HCT116 (cell line): ENCODE measurements around the gene SARM1. TPM values are rescaled to one million over a fixed set of nuclear protein-coding genes. Genes with fewer than 3 reads are reported as not detected.

Experiments used
- ATAC-seq: fragments of 200-7000 bp; cut with Tn5 transposase; 2 replicates; pipeline ENCODE4 v1.9.1; 2020; ENCODE audit warnings: mild to moderate bottlenecking, moderate library complexity
- BruUV-seq: library from RNA; stranded (reverse); fragments of 400-500 nt; replicated peaks from 2 replicates; lab custom pipeline; 2021; lab: Mats Ljungman, UMichigan
- CTCF ChIA-PET: fragments of 300-600 bp; sonication (Branson Sonifier 250); formaldehyde crosslinking; loops from one replicate; lab custom pipeline; 2021; ENCODE audit warnings: antibody characterized with exemption; lab: Charles Lee
- POLR2A ChIA-PET: fragments of 300-600, 350-600 bp; sonication (Branson Sonifier 250); formaldehyde crosslinking; loops from one replicate; lab custom pipeline; 2021; ENCODE audit warnings: antibody characterized with exemption; lab: Charles Lee
- RAD21 ChIA-PET, 2 experiments: fragments of 300-600 bp; sonication (Branson Sonifier 250); formaldehyde crosslinking; loops; one replicate each; lab custom pipeline; 2023; ENCODE audit warnings: low total read pairs in 2 of 2; ENCODE audit not compliant: uncharacterized antibody in 2 of 2, unreplicated experiment in 2 of 2, low non-redundant PET in 1 of 2; lab: Charles Lee
- DNase-seq: peaks from one replicate; pipeline ENCODE4 v3.0.0-alpha.2; 2010; ENCODE audit warnings: low read depth, low spot score
- H2AFZ ChIP-seq: fragments of 200-600 bp; shearing (Covaris generic), sonication (generic); 2 replicates; pipeline ENCODE4 v1.6.1; 2017; ENCODE audit warnings: low read depth, mixed run types, mixed read lengths, antibody characterized with exemption, low read length; ENCODE audit not compliant: poor library complexity, severe bottlenecking
- H3K27ac ChIP-seq: 2 replicates; pipeline ENCODE4 v1.5.1; 2012; ENCODE audit warnings: low read depth, low read length
- H3K27me3 ChIP-seq: fragments of 200-600 bp; sonication (generic); 2 replicates; pipeline ENCODE4 v1.6.1; 2016; ENCODE audit warnings: mixed run types, low read length, mixed read lengths; ENCODE audit not compliant: insufficient read depth
- H3K36me3 ChIP-seq, 2 experiments: fragments of 200-500 bp in 1 of 2; fragments of 200-600 bp in 1 of 2; sonication (Bioruptor generic) in 1 of 2; sonication (generic) in 1 of 2; 2 replicates each; pipeline versions ENCODE4 v1.5.1 to v1.6.1; 2014 to 2016; ENCODE audit warnings: low read length in 2 of 2, inconsistent platforms in 1 of 2, mixed read lengths in 1 of 2, mixed run types in 1 of 2; ENCODE audit not compliant: insufficient read depth in 2 of 2, control insufficient read depth in 1 of 2
- H3K4me1 ChIP-seq, 2 experiments: fragments of 200-600 bp in 1 of 2; sonication (generic) in 1 of 2; 2 replicates each; pipeline versions ENCODE4 v1.5.1 to v1.6.1; 2012 to 2017; ENCODE audit warnings: low read length in 2 of 2, inconsistent platforms in 1 of 2, mild to moderate bottlenecking in 1 of 2, mixed read lengths in 1 of 2, mixed run types in 1 of 2, moderate library complexity in 1 of 2; ENCODE audit not compliant: insufficient read depth in 2 of 2, control insufficient read depth in 1 of 2
- H3K4me2 ChIP-seq: fragments of 200-600 bp; sonication (generic); 2 replicates; pipeline ENCODE4 v1.6.1; 2017; ENCODE audit warnings: mixed run types, low read length, mixed read lengths
- H3K4me3 ChIP-seq, 2 experiments: fragments of 200-600 bp in 1 of 2; sonication (generic) in 1 of 2; replicated peaks in 1 of 2; 2 replicates each; pipeline ENCODE4 v1.5.1; 2011 to 2016; ENCODE audit warnings: low read length in 2 of 2, control low read depth in 1 of 2, low read depth in 1 of 2, mild to moderate bottlenecking in 1 of 2, mixed read lengths in 1 of 2, mixed run types in 1 of 2
- H3K79me2 ChIP-seq: fragments of 200-600 bp; sonication (generic); 2 replicates; pipeline ENCODE4 v1.6.1; 2017; ENCODE audit warnings: mild to moderate bottlenecking, mixed run types, low read length, moderate library complexity, mixed read lengths; ENCODE audit not compliant: insufficient read depth
- H3K9ac ChIP-seq: fragments of 200-600 bp; sonication (generic); 2 replicates; pipeline ENCODE4 v1.6.1; 2016; ENCODE audit warnings: low read length, mixed read lengths
- H3K9me2 ChIP-seq: fragments of 200-600 bp; sonication (generic), shearing (Covaris generic); 2 replicates; pipeline ENCODE4 v1.6.1; 2017; ENCODE audit warnings: mixed run types, mild to moderate bottlenecking, moderate library complexity; ENCODE audit not compliant: insufficient read depth
- H3K9me3 ChIP-seq, 2 experiments: fragments of 200-500 bp in 1 of 2; fragments of 200-600 bp in 1 of 2; sonication (Bioruptor generic) in 1 of 2; sonication (generic) in 1 of 2; 2 replicates each; pipeline ENCODE4 v1.6.1; 2014 to 2017; ENCODE audit warnings: low read length in 2 of 2, mixed read lengths in 2 of 2, inconsistent platforms in 1 of 2, low read depth in 1 of 2, mild to moderate bottlenecking in 1 of 2, mixed run types in 1 of 2, moderate library complexity in 1 of 2; ENCODE audit not compliant: control insufficient read depth in 1 of 2, insufficient read depth in 1 of 2
- H4K20me1 ChIP-seq: fragments of 200-600 bp; sonication (generic), shearing (Covaris generic); 2 replicates; pipeline ENCODE4 v1.6.1; 2017; ENCODE audit warnings: mixed run types, mild to moderate bottlenecking, moderate library complexity; ENCODE audit not compliant: insufficient read depth
- ATF3 ChIP-seq: IDR thresholded peaks from 2 replicates; pipeline ENCODE4 v1.6.1; 2012
- CBX3 ChIP-seq: IDR thresholded peaks from 2 replicates; pipeline ENCODE4 v1.6.1; 2012; ENCODE audit warnings: low read depth
- CEBPB ChIP-seq: IDR thresholded peaks from 2 replicates; pipeline ENCODE4 v1.6.1; 2012; ENCODE audit warnings: low read depth
- CTCF ChIP-seq, 3 experiments: fragments of 200-600 bp in 1 of 3; sonication (generic) in 1 of 3; IDR thresholded peaks in 2 of 3; conservative IDR thresholded peaks in 1 of 3; 2 replicates each; pipeline ENCODE4 v1.5.1; 2012 to 2017; ENCODE audit warnings: low read depth in 2 of 3, low read length in 2 of 3, antibody characterized with exemption in 1 of 3, borderline replicate concordance in 1 of 3, control low read depth in 1 of 3, mild to moderate bottlenecking in 1 of 3, mixed read lengths in 1 of 3, mixed run types in 1 of 3, moderate library complexity in 1 of 3; ENCODE audit not compliant: insufficient read depth in 1 of 3
- EGR1 ChIP-seq: IDR thresholded peaks from 2 replicates; pipeline ENCODE4 v1.6.1; 2012; ENCODE audit warnings: low read depth
- ELF1 ChIP-seq: IDR thresholded peaks from 2 replicates; pipeline ENCODE4 v1.6.1; 2012; ENCODE audit warnings: low read depth, borderline replicate concordance
- EZH2 ChIP-seq: fragments of 200-600 bp; sonication (generic); IDR thresholded peaks from 2 replicates; pipeline ENCODE4 v1.6.1; 2017; ENCODE audit warnings: antibody characterized with exemption, mixed run types
- EZH2phosphoT487 ChIP-seq: fragments of 200-600 bp; IDR thresholded peaks from 2 replicates; pipeline ENCODE4 v1.6.1; 2018; ENCODE audit warnings: antibody characterized with exemption, borderline replicate concordance
- FOSL1 ChIP-seq: IDR thresholded peaks from 2 replicates; pipeline ENCODE4 v1.6.1; 2012; ENCODE audit warnings: low read depth
- POLR2AphosphoS5 ChIP-seq: IDR thresholded peaks from 2 replicates; pipeline ENCODE4 v1.6.1; 2011; ENCODE audit warnings: mild to moderate bottlenecking, low read depth, low read length, moderate library complexity
- RAD21 ChIP-seq: IDR thresholded peaks from 2 replicates; pipeline ENCODE4 v1.6.1; 2012; ENCODE audit warnings: low read depth, mild to moderate bottlenecking
- SIN3A ChIP-seq: IDR thresholded peaks from 2 replicates; pipeline ENCODE4 v1.6.1; 2012; ENCODE audit warnings: low read depth
- SP1 ChIP-seq: IDR thresholded peaks from 2 replicates; pipeline ENCODE4 v1.6.1; 2012; ENCODE audit warnings: low read depth
- SRF ChIP-seq: IDR thresholded peaks from 2 replicates; pipeline ENCODE4 v1.6.1; 2012; ENCODE audit warnings: low read depth
- ZFX ChIP-seq: fragments of 450-650 bp; IDR thresholded peaks from 2 replicates; pipeline ENCODE4 v1.6.1; 2017
- ZNF274 ChIP-seq: fragments of 200-500 bp; sonication (Bioruptor generic); IDR thresholded peaks from 2 replicates; pipeline ENCODE4 v1.6.1; 2014; ENCODE audit warnings: mild to moderate bottlenecking, low read depth, low read length, inconsistent platforms
- intact Hi-C: fragments of 100-400 bp; cut with micrococcal nuclease; formaldehyde crosslinking; loops from 2 replicates; pipeline ENCODE4 v1.10.0; 2022
- total RNA-seq: library from RNA; stranded (reverse); gene quantifications from one replicate; pipeline ENCODE4 v1.2.1, GENCODE V29; 2021; ENCODE audit not compliant: unreplicated experiment

Gene SARM1
- total RNA-seq, 1 experiment from 2014 or later: 1.3 TPM

GRCh38 chr17:28364665-28365363 is 6.7 kb upstream of the SARM1 start, which contains the start of gene SEBOX:
TSS of gene SEBOX (minus strand) at chr17:28365199. CDS start at chr17:28365151, 48 bp downstream.
- ATAC-seq (no peak), DNase-seq (no peak)
- intact Hi-C loops: no loop called here
- RAD21 ChIA-PET: no interaction called here
- POLR2A ChIA-PET: no interaction called here
- Histone ChIP-seq H4K20me1 (no peaks in the 10 kb centered on the region), H3K27me3 (no peaks in the 10 kb centered on the region), H3K9me3 (no peaks in the 10 kb centered on the region), H3K9me2 (no peaks in the 10 kb centered on the region), H3K9ac (no peak within 1 kb of the TSS), H3K4me1 (no peaks in the 10 kb centered on the region), H3K79me2 (no peaks in the 10 kb centered on the region; the same call in 1 of the 2 replicates), H3K4me2 (no peak within 1 kb of the TSS), H3K36me3 (peaks cover 13 to 15% of the 10 kb centered on the region in 2 experiments; a peak in 3 of 4 replicates), H3K27ac (no peak within 1 kb of the TSS), H2AFZ (no peak within 1 kb of the TSS), H3K4me3 (no peak within 1 kb of the TSS)
- no peak for TF ChIP-seq POLR2AphosphoS5
- no peak for TF ChIP-seq EGR1
- TF ChIP-seq SIN3A: no peak
- TF ChIP-seq ELF1: no peak
- no peak for TF ChIP-seq ZFX
- no peak for TF ChIP-seq SP1
- no peak for TF ChIP-seq SRF
- CTCF ChIA-PET: no interaction called here
- no TSS peak for BruUV-seq

- Histone ChIP-seq H3K36me3 (peaks cover 7 to 12% of the 10 kb centered on the region in 2 experiments; a peak in 3 of 4 replicates), H3K27me3 (no peaks in the 10 kb centered on the region), H3K27ac (no peak overlapping the region), H3K9me2 (no peaks in the 10 kb centered on the region), H3K4me3 (no peak overlapping the region), H2AFZ (no peak overlapping the region), H3K9ac (no peak overlapping the region), H3K9me3 (no peaks in the 10 kb centered on the region), H3K79me2 (no peaks in the 10 kb centered on the region), H3K4me1 (peaks cover 4 to 6% of the 10 kb centered on the region in 2 experiments; a peak in 3 of 4 replicates), H4K20me1 (no peaks in the 10 kb centered on the region), H3K4me2 (no peak overlapping the region)
- CTCF ChIA-PET: no interaction called here
- ATAC-seq (no peak), DNase-seq (no peak)
- POLR2A ChIA-PET: no interaction called here
- BruUV-seq: no TSS peak
- RAD21 ChIA-PET: no interaction called here
- intact Hi-C loops: no loop called here
- TF ChIP-seq RAD21 (no peak), CTCF (IDR thresholded peaks at IDR 0.05 in 2 of 3, conservative IDR thresholded peaks at IDR 0.05 in 1 of 3; ENCODE audit: borderline replicate concordance in 1 of 3, insufficient read depth in 1 of 3, low read depth in 2 of 3, low read length in 2 of 3) (no peak), EZH2 (no peak), EZH2phosphoT487 (no peak), FOSL1 (no peak), CBX3 (no peak), ATF3 (no peak), SRF (no peak), ZNF274 (no peak), SIN3A (no peak), CEBPB (no peak)
Measured at GRCh38 chr17:28365487-28365886, 6.0 kb upstream of the SARM1 start.
